HG03280 (cell line): Measurements from ENCODE around the gene OR52M1.

Experiments
- ATAC-seq: cut with Tn5 transposase; IDR thresholded peaks from one replicate; pipeline ENCODE4 v1.9.1; 2021; ENCODE audit warnings: mild to moderate bottlenecking, moderate library complexity; ENCODE audit not compliant: unreplicated experiment

Gene OR52M1

GRCh38 chr11:4565371-4565770 lies 20.4 kb downstream of the OR52M1 start:
- no peak for ATAC-seq

GRCh38 chr11:4569075-4569474 lies 24.1 kb downstream of the OR52M1 start:
- ATAC-seq: no peak

- ATAC-seq: no peak
Observed at GRCh38 chr11:4576880-4577279, 31.9 kb downstream of the OR52M1 start.

GRCh38 chr11:4577761-4578160 lies 32.8 kb downstream of the OR52M1 start:
- ATAC-seq: no peak

GRCh38 chr11:4578624-4579023 lies 33.6 kb downstream of the OR52M1 start:
- no peak for ATAC-seq

DNA sequence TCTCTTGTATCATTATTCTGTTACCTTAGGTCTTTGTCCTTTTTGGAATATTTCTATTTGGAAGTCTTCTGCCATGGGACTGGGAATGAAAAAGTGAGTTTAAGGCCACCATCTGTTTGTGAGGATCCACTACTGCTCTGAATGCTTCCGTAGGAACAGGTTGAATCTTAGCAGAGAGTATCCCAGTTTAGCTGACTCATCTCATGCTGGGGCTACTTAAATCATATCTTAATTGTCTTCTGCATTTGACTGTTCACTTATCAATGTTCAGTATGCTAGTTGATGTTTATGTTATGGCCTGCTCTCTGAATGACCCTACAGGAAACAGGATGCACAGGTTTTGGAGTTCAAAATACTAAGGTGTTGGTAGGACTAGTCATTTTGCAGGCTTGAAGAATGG lies 35.1 kb downstream of the OR52M1 start:
- no peak for ATAC-seq

GRCh38 chr11:4581443-4581842 lies 36.5 kb downstream of the OR52M1 start, which contains the start of gene OR52I2:
Gene OR52I2 (plus strand): TSS chr11:4581743.
- no peak for ATAC-seq

DNA sequence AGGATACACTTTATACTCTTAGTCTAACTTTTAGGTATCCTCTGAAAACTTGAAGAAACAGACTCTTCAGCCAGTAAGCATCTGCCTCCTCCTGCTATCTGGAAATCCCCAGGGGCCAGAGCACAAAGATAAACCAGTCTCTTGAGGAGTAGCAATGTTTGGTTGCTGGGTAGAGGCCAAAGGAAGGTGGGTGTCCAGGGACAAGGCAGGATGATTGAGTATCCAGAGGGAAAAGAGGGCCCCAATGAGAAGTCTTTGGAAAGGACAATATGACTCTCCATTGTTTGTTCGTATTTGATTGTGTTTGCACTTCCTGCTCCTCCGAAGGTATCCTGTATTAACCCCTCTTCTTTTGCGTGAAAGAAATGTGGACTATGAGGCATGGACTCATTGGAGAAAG lies 44.0 kb downstream of the OR52M1 start:
- no peak for ATAC-seq

GRCh38 chr11:4593739-4594138 lies 48.7 kb downstream of the OR52M1 start, which contains the start of gene OR52I1:
Gene OR52I1 (plus strand): TSS chr11:4594039. CDS start chr11:4594039, 0 bp downstream.
- no peak for ATAC-seq
